Muscle layer of duodenum (tissue), 2 donors: ENCODE results near the gene SRSF3.
"Not testable (repeated sequence)": the region's sequence is repeated elsewhere in the genome, so short reads cannot be mapped to it uniquely, and the experiment has no call there.

Experiments used
- H3K27ac ChIP-seq: one replicate; pipeline ENCODE4 v1.7.0; 2013; ENCODE audit warnings: mild to moderate bottlenecking, low read length
- H3K27me3 ChIP-seq: one replicate; pipeline ENCODE4 v1.7.0; 2013; ENCODE audit warnings: low read depth, mild to moderate bottlenecking, control low read depth, low read length
- H3K36me3 ChIP-seq, 2 donors: one replicate each; pipeline ENCODE4 v1.7.0; 2013; ENCODE audit warnings: low read length in 2 of 2, control low read depth in 1 of 2, mild to moderate bottlenecking in 1 of 2; ENCODE audit not compliant: insufficient read depth in 2 of 2, control insufficient read depth in 1 of 2
- H3K4me1 ChIP-seq, 2 donors: one replicate each; pipeline ENCODE4 v1.7.0; 2013; ENCODE audit warnings: low read length in 2 of 2, mild to moderate bottlenecking in 2 of 2, control low read depth in 1 of 2, moderate library complexity in 1 of 2; ENCODE audit not compliant: insufficient read depth in 2 of 2, control insufficient read depth in 1 of 2
- H3K4me3 ChIP-seq, 2 donors: one replicate each; pipeline ENCODE4 v1.7.0; 2013; ENCODE audit warnings: low read length in 2 of 2, low read depth in 1 of 2, mild to moderate bottlenecking in 1 of 2
- H3K9me3 ChIP-seq, 2 donors: one replicate each; pipeline ENCODE4 v1.7.0; 2013; ENCODE audit warnings: low read length in 2 of 2, control low read depth in 1 of 2, mild to moderate bottlenecking in 1 of 2; ENCODE audit not compliant: control insufficient read depth in 1 of 2
- donor health status: healthy.

Gene SRSF3

DNA sequence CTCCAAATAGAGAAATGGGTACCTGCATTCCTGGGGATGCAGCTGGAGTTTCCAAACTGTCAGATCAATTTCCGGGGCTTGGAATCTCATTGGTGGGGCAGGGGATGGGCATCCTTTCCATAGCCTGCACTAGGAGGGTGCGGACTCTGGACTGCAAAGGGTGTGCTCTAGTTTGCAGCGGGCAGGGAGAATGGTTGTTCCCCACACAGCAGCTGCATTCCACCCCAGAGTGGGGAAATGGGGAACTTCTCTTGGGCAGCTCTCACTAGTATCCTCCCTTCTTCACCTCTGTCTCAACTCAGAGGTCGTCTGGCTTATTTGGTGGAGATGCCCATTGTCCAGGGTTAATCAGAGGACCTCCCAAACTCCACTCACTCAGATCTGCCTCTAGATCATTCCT, 49.8 kb downstream of the SRSF3 start:
- H3K36me3 ChIP-seq = no peaks in the 10 kb centered on the region
- H3K4me1 ChIP-seq = peaks cover 6 to 14% of the 10 kb centered on the region in 2 donors
- H3K9me3 ChIP-seq = no peaks in the 10 kb centered on the region
- no peaks in the 10 kb centered on the region for H3K27me3 ChIP-seq
- H3K4me3 ChIP-seq = no peak overlapping the region
- H3K27ac ChIP-seq = no peak overlapping the region

DNA sequence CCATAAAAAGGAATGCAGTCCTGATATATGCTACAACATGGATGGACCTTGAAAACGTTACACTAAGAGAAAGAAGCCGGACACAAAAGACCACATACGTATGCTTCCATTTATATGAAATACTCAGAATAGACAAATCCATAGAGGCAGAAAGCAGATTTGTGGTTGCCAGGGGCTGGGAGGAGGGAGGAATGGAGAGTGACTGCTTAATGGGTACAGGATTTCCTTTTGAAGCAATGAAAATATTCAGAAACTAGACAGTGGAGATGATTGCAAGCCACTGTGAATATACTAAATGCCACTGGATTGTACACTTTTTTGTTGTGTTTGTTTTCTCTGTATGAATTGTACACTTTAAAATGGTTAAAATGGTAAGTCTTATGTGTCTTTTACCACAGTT, 54.9 kb downstream of the SRSF3 start:
- no peaks in the 10 kb centered on the region for H3K27me3 ChIP-seq
- H3K4me3 ChIP-seq = no peak overlapping the region
- no peak overlapping the region for H3K27ac ChIP-seq
- no peaks in the 10 kb centered on the region for H3K36me3 ChIP-seq
- no peaks in the 10 kb centered on the region for H3K9me3 ChIP-seq
- peaks cover 0 to 9% of the 10 kb centered on the region in 2 donors for H3K4me1 ChIP-seq

GRCh38 chr6:36649701-36650484, 55.7 kb downstream of the SRSF3 start:
- Histone ChIP-seq H3K36me3 (no peaks in the 10 kb centered on the region), H3K9me3 (no peaks in the 10 kb centered on the region), H3K4me3 (no peak overlapping the region), H3K4me1 (peaks cover 0 to 9% of the 10 kb centered on the region in 2 donors), H3K27ac (no peak overlapping the region), H3K27me3 (no peaks in the 10 kb centered on the region)

DNA sequence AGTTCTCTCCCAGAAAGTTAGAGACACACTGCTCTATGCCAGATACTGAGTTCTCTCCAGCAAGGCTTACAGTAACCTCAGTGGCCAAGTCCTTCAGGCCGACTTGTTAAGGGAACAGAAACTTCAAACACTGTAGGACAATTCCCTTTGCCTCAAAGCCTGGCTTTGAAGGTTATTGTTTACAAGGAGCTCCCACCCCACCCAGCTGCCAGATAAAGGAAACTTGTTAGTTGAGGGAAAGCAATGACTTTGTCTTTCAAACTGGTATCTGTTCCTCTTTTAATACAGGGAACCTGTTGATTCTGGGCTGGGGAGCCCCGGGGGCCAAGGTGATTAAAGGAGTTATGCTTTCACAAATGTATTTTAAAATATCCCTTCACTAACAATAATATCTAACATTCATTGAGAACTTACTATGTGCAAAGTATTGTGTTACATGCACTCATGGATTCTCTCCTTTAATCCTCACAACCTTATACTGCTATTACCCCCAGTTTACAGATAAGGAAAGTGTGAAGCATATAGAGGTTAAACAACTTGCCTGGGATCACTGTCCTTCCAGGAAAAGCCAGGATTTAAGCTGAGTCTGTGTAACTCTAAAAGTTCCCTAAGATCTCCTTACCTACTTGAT, 56.8 kb downstream of the SRSF3 start:
- Histone ChIP-seq H3K9me3 (no peaks in the 10 kb centered on the region), H3K4me3 (no peak overlapping the region), H3K27ac (no peak overlapping the region), H3K27me3 (no peaks in the 10 kb centered on the region), H3K36me3 (no peaks in the 10 kb centered on the region), H3K4me1 (peaks cover 0 to 9% of the 10 kb centered on the region in 2 donors)

GRCh38 chr6:36651659-36652379, 57.7 kb downstream of the SRSF3 start:
- no peaks in the 10 kb centered on the region for H3K27me3 ChIP-seq
- no peaks in the 10 kb centered on the region for H3K36me3 ChIP-seq
- no peak overlapping the region for H3K4me3 ChIP-seq
- no peaks in the 10 kb centered on the region for H3K9me3 ChIP-seq
- peaks cover 0 to 9% of the 10 kb centered on the region in 2 donors for H3K4me1 ChIP-seq
- H3K27ac ChIP-seq = no peak overlapping the region

GRCh38 chr6:36654469-36654868, 60.3 kb downstream of the SRSF3 start:
- not testable (repeated sequence) for H3K27me3 ChIP-seq, H3K36me3 ChIP-seq, H3K4me3 ChIP-seq, H3K9me3 ChIP-seq, H3K27ac ChIP-seq, H3K4me1 ChIP-seq
